ENCODE data around the gene CALN1. TPM values are rescaled to one million over a fixed set of nuclear protein-coding genes. Genes with fewer than 3 reads are reported as not detected.

The CALN1 gene
- total and polyA plus RNA-seq, 9 of the 15 experiments (the other 6 are each of a cell fraction or from before 2014, with no cell fraction given) = 1.4 to 7.5 (median 3.3) TPM

DNA sequence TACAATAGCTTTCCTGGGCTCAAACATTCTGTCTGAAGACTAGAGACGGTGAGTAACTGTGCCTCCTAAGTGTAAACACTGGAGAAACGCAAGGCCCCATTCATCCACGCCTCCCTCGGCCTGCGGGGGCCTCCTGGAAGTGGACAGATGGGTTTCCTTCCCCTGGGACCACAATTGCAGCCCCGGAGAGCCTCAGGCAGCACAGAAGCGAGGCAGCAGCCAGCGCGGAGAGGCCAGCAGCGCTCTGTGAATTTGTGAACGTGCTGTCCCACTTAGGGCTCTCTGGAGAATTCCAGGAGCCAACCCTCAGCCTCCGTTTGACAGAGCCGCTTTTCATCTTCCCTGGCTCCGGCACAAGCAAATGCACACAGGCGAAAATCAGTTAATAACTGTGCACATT, 23.2 kb upstream of the CALN1 start:
- H3K4me2 ChIP-seq (ENCODE audit: insufficient read depth, low read length) = no peak overlapping the region
- no peak for FAIRE-seq
- DNase-seq (ENCODE audit: extremely low read depth in 1 of 4, low spot score in 3 of 4) = no peak
- no peak overlapping the region for H3K9ac ChIP-seq (ENCODE audit: insufficient read depth in 1 of 2, low read depth in 2 of 2, low read length in 2 of 2)
- no peak overlapping the region for H3K27ac ChIP-seq (ENCODE audit: extremely low read depth, low read depth, low read length)
- POLR2A ChIA-PET = no interaction called here
- TF ChIP-seq, protein P1, sequence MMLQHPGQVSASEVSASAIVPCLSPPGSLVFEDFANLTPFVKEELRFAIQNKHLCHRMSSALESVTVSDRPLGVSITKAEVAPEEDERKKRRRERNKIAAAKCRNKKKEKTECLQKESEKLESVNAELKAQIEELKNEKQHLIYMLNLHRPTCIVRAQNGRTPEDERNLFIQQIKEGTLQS (IDR thresholded peaks at IDR 0.05) = no peak
- TF ChIP-seq, protein P1 (CRISPR knock-in tag; conservative IDR thresholded peaks at IDR 0.05) = no peak
- TF ChIP-seq IRF9 (tag; IDR thresholded peaks at IDR 0.05) (no peak), BRCA1 (IDR thresholded peaks at IDR 0.05) (no peak), BRCA1 (CRISPR knock-in tag; IDR thresholded peaks at IDR 0.05) (no peak), POLR3G (IDR thresholded peaks at IDR 0.05; ENCODE audit: extremely low read depth, insufficient read length, insufficient replicate concordance) (no peak), NCOA2 (IDR thresholded peaks at IDR 0.05; ENCODE audit: partially characterized antibody in 2 of 2) (no peak), RBBP5 (IDR thresholded peaks at IDR 0.05; ENCODE audit: borderline replicate concordance, insufficient read depth, low read length, poor library complexity, severe bottlenecking) (no peak), E2F3 (CRISPR knock-in tag; IDR thresholded peaks at IDR 0.05) (no peak), HNRNPK (IDR thresholded peaks at IDR 0.05; ENCODE audit: low read depth, low read length, poor library complexity, severe bottlenecking) (no peak), MITF (IDR thresholded peaks at IDR 0.05) (no peak), PCBP1 (IDR thresholded peaks at IDR 0.05; ENCODE audit: low read depth, low read length, poor library complexity, severe bottlenecking) (no peak), NELFE (IDR thresholded peaks at IDR 0.05; ENCODE audit: insufficient read depth, insufficient read length) (no peak), KAT2B (IDR thresholded peaks at IDR 0.05; ENCODE audit: low read depth, low read length) (no peak), MEF2A (IDR thresholded peaks at IDR 0.05; ENCODE audit: control insufficient read depth, low read depth, low read length) (no peak)
- TF ChIP-seq, protein P2, sequence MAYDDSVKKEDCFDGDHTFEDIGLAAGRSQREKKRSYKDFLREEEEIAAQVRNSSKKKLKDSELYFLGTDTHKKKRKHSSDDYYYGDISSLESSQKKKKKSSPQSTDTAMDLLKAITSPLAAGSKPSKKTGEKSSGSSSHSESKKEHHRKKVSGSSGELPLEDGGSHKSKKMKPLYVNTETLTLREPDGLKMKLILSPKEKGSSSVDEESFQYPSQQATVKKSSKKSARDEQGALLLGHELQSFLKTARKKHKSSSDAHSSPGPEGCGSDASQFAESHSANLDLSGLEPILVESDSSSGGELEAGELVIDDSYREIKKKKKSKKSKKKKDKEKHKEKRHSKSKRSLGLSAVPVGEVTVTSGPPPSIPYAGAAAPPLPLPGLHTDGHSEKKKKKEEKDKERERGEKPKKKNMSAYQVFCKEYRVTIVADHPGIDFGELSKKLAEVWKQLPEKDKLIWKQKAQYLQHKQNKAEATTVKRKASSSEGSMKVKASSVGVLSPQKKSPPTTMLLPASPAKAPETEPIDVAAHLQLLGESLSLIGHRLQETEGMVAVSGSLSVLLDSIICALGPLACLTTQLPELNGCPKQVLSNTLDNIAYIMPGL (CRISPR knock-in tag; IDR thresholded peaks at IDR 0.05) = no peak
- TF ChIP-seq, protein P3, sequence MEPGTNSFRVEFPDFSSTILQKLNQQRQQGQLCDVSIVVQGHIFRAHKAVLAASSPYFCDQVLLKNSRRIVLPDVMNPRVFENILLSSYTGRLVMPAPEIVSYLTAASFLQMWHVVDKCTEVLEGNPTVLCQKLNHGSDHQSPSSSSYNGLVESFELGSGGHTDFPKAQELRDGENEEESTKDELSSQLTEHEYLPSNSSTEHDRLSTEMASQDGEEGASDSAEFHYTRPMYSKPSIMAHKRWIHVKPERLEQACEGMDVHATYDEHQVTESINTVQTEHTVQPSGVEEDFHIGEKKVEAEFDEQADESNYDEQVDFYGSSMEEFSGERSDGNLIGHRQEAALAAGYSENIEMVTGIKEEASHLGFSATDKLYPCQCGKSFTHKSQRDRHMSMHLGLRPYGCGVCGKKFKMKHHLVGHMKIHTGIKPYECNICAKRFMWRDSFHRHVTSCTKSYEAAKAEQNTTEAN (CRISPR knock-in tag; IDR thresholded peaks at IDR 0.05) = no peak
- H4K20me1 ChIP-seq (replicated peaks; ENCODE audit: control insufficient read depth, insufficient read depth, low read length) = no peaks in the 10 kb centered on the region
- CTCF ChIA-PET (ENCODE audit: low intra/inter-chr PET ratio) = no interaction called here
- 0% methylated on average over 15 of the region's 15 CpGs for WGBS (ENCODE audit: insufficient coverage, low coverage, missing lambda C conversion rate)
- peaks cover 6 to 9% of the 10 kb centered on the region in 2 experiments for H3K27me3 ChIP-seq (ENCODE audit: control insufficient read depth in 2 of 2, insufficient read depth in 2 of 2, low read length in 2 of 2)
- H3K9me1 ChIP-seq (ENCODE audit: control insufficient read depth, insufficient read depth, low read length) = no peaks in the 10 kb centered on the region
- no peak overlapping the region for H2AFZ ChIP-seq (ENCODE audit: low read depth, low read length)
- H3K79me2 ChIP-seq (ENCODE audit: control insufficient read depth, insufficient read depth, low read length) = no peaks in the 10 kb centered on the region
- no peaks in the 10 kb centered on the region for H3K9me3 ChIP-seq (replicated peaks; ENCODE audit: control insufficient read depth, insufficient read depth, low read depth, low read length)
- in situ Hi-C loops (cut with MboI) (no loop called here), intact Hi-C loops (cut with micrococcal nuclease) (no loop called here)
- no peak for ATAC-seq
- BruUV-seq (replicated peaks) = no TSS peak
- H3K36me3 ChIP-seq (ENCODE audit: control insufficient read depth, insufficient read depth, low read length) = no peaks in the 10 kb centered on the region
- H3K4me1 ChIP-seq (replicated peaks in 1 of 2; ENCODE audit: control insufficient read depth in 2 of 2, insufficient read depth in 2 of 2, low read length in 2 of 2) = no peaks in the 10 kb centered on the region
- no peak overlapping the region for H3K4me3 ChIP-seq
